ENCODE data around the gene CACNG4. TPM values are rescaled to one million over a fixed set of nuclear protein-coding genes. Genes with fewer than 3 reads are reported as not detected.

CACNG4 gene
- total RNA-seq, 1 experiment from 2014 or later: 6.3 TPM

DNA sequence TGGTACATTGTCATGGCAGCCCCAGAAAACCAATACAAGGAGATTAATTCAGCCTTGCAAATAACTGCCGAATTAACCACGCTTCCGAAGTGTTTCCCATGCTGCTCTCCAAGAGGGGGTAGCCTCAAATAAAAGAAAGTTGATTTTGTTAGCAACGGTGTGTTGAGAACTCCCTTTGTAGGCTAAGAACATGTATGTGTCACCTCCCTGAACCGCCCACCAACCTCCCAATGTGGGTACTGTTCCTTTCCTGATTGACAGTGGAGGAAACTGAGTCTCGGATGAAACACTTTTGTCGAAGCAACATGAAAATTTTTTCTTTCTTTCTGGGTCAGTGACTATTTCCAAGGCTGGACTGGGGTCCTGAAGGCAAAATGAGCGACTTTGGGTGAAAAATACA, 25.1 kb downstream of the CACNG4 start:
- Histone ChIP-seq H3K18ac (ENCODE audit: insufficient read length, low read depth, low read length) (no peak overlapping the region), H2BK120ac (ENCODE audit: low read depth, low read length, poor library complexity, severe bottlenecking) (no peak overlapping the region), H4K20me1 (ENCODE audit: control insufficient read depth, insufficient read depth, insufficient read length) (peaks cover 4% of the 10 kb centered on the region), H4K91ac (ENCODE audit: insufficient read length, low read depth, low read length) (no peak overlapping the region), H4K8ac (replicated peaks; ENCODE audit: insufficient read length, low read depth, low read length) (no peak overlapping the region), H4K5ac (ENCODE audit: insufficient read length, low read depth, low read length) (no peak overlapping the region), H2BK20ac (ENCODE audit: low read depth, low read length, poor library complexity, severe bottlenecking) (no peak overlapping the region), H3K9me3 (ENCODE audit: control insufficient read depth, low read depth, low read length) (no peaks in the 10 kb centered on the region), H3K56ac (ENCODE audit: insufficient read length, low read depth, low read length) (no peak overlapping the region), H2AK5ac (ENCODE audit: insufficient read length, low read length) (no peak overlapping the region), H3K27ac (ENCODE audit: insufficient read length, low read depth, low read length) (no peak overlapping the region), H2BK15ac (ENCODE audit: low read depth, low read length) (no peak overlapping the region), H2AFZ (ENCODE audit: low read length) (no peak overlapping the region), H3K4me2 (ENCODE audit: insufficient read depth, insufficient read length, low read length) (no peak overlapping the region), H3K14ac (ENCODE audit: insufficient read depth, low read length) (no peak overlapping the region), H3K79me2 (ENCODE audit: insufficient read depth, low read length) (no peaks in the 10 kb centered on the region), H3K27me3 (ENCODE audit: insufficient read depth, low read length) (no peaks in the 10 kb centered on the region), H3K4ac (ENCODE audit: low read depth, low read length) (no peak overlapping the region), H3K23ac (ENCODE audit: insufficient read length, low read depth, low read length) (no peak overlapping the region), H3K79me1 (ENCODE audit: insufficient read depth, low read depth, low read length, poor library complexity, severe bottlenecking) (no peaks in the 10 kb centered on the region), H2BK12ac (ENCODE audit: insufficient read length, low read depth, low read length) (no peak overlapping the region), H3K23me2 (ENCODE audit: insufficient read length, low read depth, low read length, poor library complexity, severe bottlenecking) (no peaks in the 10 kb centered on the region), H3K4me1 (ENCODE audit: insufficient read depth, low read length) (no peaks in the 10 kb centered on the region), H2BK5ac (ENCODE audit: insufficient read length, low read length) (no peak overlapping the region), H3K9ac (ENCODE audit: extremely low read depth, insufficient read length, low read length) (no peak overlapping the region), H3T11ph (ENCODE audit: low read length) (no peak overlapping the region)
- WGBS (ENCODE audit: extremely low coverage, insufficient read length, low lambda C conversion rate): no CpG with 5 or more reads among the region's 8 CpGs
- H3K36me3 Mint-ChIP-seq (ENCODE audit: insufficient read depth in 1 of 3, low read depth in 3 of 3): no peaks in the 10 kb centered on the region
- DNase-seq: no peak
- no peak overlapping the region; a peak in 1 of 7 replicates for H3K27ac Mint-ChIP-seq
- H3K27me3 Mint-ChIP-seq (ENCODE audit: low read depth): peaks cover 10% of the 10 kb centered on the region
- no peak overlapping the region for H3K4me3 Mint-ChIP-seq
- H3K9me3 Mint-ChIP-seq: no peaks in the 10 kb centered on the region
- no peaks in the 10 kb centered on the region; a peak in 2 of 4 replicates for H3K4me1 Mint-ChIP-seq
- TF ChIP-seq, protein P1, sequence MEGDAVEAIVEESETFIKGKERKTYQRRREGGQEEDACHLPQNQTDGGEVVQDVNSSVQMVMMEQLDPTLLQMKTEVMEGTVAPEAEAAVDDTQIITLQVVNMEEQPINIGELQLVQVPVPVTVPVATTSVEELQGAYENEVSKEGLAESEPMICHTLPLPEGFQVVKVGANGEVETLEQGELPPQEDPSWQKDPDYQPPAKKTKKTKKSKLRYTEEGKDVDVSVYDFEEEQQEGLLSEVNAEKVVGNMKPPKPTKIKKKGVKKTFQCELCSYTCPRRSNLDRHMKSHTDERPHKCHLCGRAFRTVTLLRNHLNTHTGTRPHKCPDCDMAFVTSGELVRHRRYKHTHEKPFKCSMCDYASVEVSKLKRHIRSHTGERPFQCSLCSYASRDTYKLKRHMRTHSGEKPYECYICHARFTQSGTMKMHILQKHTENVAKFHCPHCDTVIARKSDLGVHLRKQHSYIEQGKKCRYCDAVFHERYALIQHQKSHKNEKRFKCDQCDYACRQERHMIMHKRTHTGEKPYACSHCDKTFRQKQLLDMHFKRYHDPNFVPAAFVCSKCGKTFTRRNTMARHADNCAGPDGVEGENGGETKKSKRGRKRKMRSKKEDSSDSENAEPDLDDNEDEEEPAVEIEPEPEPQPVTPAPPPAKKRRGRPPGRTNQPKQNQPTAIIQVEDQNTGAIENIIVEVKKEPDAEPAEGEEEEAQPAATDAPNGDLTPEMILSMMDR (conservative IDR thresholded peaks at IDR 0.05): no peak

Measured in H9 (cell line).